Frontal cortex (tissue), 4 donors: ENCODE results near the gene HAGH. TPM values are rescaled to one million over a fixed set of nuclear protein-coding genes. Genes with fewer than 3 reads are reported as not detected.

Experiments used
- DNase-seq, 2 donors: peaks; one replicate each; pipeline ENCODE4 v3.0.0; 2012; ENCODE audit warnings: low spot score in 2 of 2
- FAIRE-seq: peaks from 2 replicates; lab custom pipeline; 2012; peaks lifted over from hg19 to GRCh38; lab: Jason Lieb, UNC
- total RNA-seq: library from RNA; depleted of rRNA; stranded (reverse); fragments of >200 nt; gene quantifications from one replicate; pipeline ENCODE4 v1.2.3, GENCODE V29; 2014
- donor health status: control.
- donor health status: control.
- donor health status: control.

Gene HAGH
- total RNA-seq, 1 donor from 2014 or later, result 51.8 TPM

GRCh38 chr16:1834096-1834495 is 7.5 kb upstream of the HAGH start:
- no peak for FAIRE-seq
- DNase-seq, result no peak

- no peak for FAIRE-seq
- DNase-seq, result no peak
These were observed 6.3 kb upstream of the HAGH start for GRCh38 chr16:1832838-1833454.

- FAIRE-seq, result no peak
These were observed 4.8 kb upstream of the HAGH start for GRCh38 chr16:1831186-1832075.

GRCh38 chr16:1830213-1830612 is 3.6 kb upstream of the HAGH start:
- FAIRE-seq, result no peak

More at GRCh38 chr16:1831186-1832075, 4.8 kb upstream of the HAGH start:
- DNase-seq, result no peak

GRCh38 chr16:1828645-1829410 is 2.2 kb upstream of the HAGH start:
- no peak for FAIRE-seq
- no peak for DNase-seq

More at GRCh38 chr16:1830213-1830612, 3.6 kb upstream of the HAGH start:
- DNase-seq, result no peak

GRCh38 chr16:1825864-1826690 is 548 bp downstream of the HAGH start:
- FAIRE-seq (no peak), DNase-seq (peak in 1 of 2 donors; percentile 36)

- FAIRE-seq (no peak), DNase-seq (no peak)
These were observed 1.2 kb downstream of the HAGH start for GRCh38 chr16:1825381-1825863.

- peak in 1 of 2 donors; percentile 43 for DNase-seq
- no peak for FAIRE-seq
These were observed 2.8 kb downstream of the HAGH start for GRCh38 chr16:1823821-1824220.

- FAIRE-seq (no peak), DNase-seq (no peak)
These were observed 3.8 kb downstream of the HAGH start for GRCh38 chr16:1822801-1823200.

GRCh38 chr16:1821861-1822611 is 4.6 kb downstream of the HAGH start:
- DNase-seq (no peak), FAIRE-seq (no peak)

GRCh38 chr16:1820946-1821290 is 5.7 kb downstream of the HAGH start:
- no peak for FAIRE-seq
- DNase-seq, result no peak

GRCh38 chr16:1820096-1820945 is 6.3 kb downstream of the HAGH start:
- FAIRE-seq, result no peak
- no peak for DNase-seq

GRCh38 chr16:1819611-1820010 is 7.0 kb downstream of the HAGH start:
- FAIRE-seq (no peak), DNase-seq (no peak)

- FAIRE-seq (no peak), DNase-seq (no peak)
These were observed 7.6 kb downstream of the HAGH start for GRCh38 chr16:1818873-1819525.

- no peak for FAIRE-seq
- DNase-seq, result no peak
These were observed 8.3 kb downstream of the HAGH start for GRCh38 chr16:1818204-1818872.

GRCh38 chr16:1817716-1818115 is 8.9 kb downstream of the HAGH start:
- DNase-seq (no peak), FAIRE-seq (no peak)

- no peak for FAIRE-seq
These were observed 9.4 kb downstream of the HAGH start for GRCh38 chr16:1817276-1817589.

More at GRCh38 chr16:1817276-1817589, 9.4 kb downstream of the HAGH start:
- no peak for DNase-seq
